Thyroid gland (tissue), 4 donors: Measurements from ENCODE around the gene COL20A1. TPM values are rescaled to one million over a fixed set of nuclear protein-coding genes. Genes with fewer than 3 reads are reported as not detected.

Experiments used
- DNase-seq, 2 donors: peaks; one replicate each; pipeline ENCODE4 v3.0.0-alpha.2; 2019
- H3K27ac ChIP-seq, 3 donors: fragments of 200-600 bp; sonication (generic); 1 replicate in 2 of 3; 2 replicates in 1 of 3; pipeline ENCODE4 v1.5.1; 2016 to 2019; ENCODE audit warnings: mild to moderate bottlenecking in 1 of 3, moderate library complexity in 1 of 3
- H3K27me3 ChIP-seq: fragments of 200-600 bp; sonication (generic); one replicate; pipeline ENCODE4 v1.5.1; 2019
- H3K36me3 ChIP-seq, 2 donors: fragments of 200-600 bp; sonication (generic); one replicate each; pipeline ENCODE4 v1.5.1; 2016 to 2019
- H3K4me1 ChIP-seq, 2 donors: fragments of 200-600 bp; sonication (generic); one replicate each; pipeline ENCODE4 v1.5.1; 2017 to 2019
- H3K4me3 ChIP-seq, 3 donors: fragments of 200-600 bp; sonication (generic); replicated peaks in 1 of 3; 1 replicate in 2 of 3; 2 replicates in 1 of 3; pipeline ENCODE4 v1.5.1; 2016; ENCODE audit warnings: mild to moderate bottlenecking in 1 of 3
- H3K9me3 ChIP-seq: fragments of 200-600 bp; sonication (generic); one replicate; pipeline ENCODE4 v1.5.1; 2017
- POLR2A ChIP-seq, 2 donors: fragments of 450-650 bp; IDR thresholded peaks; one replicate each; pipeline ENCODE4 v1.6.1; 2017; ENCODE audit warnings: antibody characterized with exemption in 2 of 2, mild to moderate bottlenecking in 2 of 2, moderate library complexity in 1 of 2
- WGBS, 2 donors: methylation state at CpG; one replicate each; pipeline ENCODE4 v1.1.5; 2017; 5-methylcytosine and 5-hydroxymethylcytosine counted together
- intact Hi-C: fragments of 100-400 bp; cut with DNase I; formaldehyde crosslinking; loops from one replicate; pipeline ENCODE4 v1.15.1; 2023
- total RNA-seq, 4 donors: library from RNA; depleted of rRNA; stranded (reverse); fragments of >200 nt; gene quantifications; one replicate each; pipeline ENCODE4 v1.2.3, GENCODE V29; 2016
- TF ChIP-seq, protein P1 (sequence below), 6 experiments: fragments of 200-600 bp in 3 of 6; fragments of 450-650 bp in 3 of 6; sonication (generic) in 3 of 6; IDR thresholded peaks; one replicate each; pipeline ENCODE4 v1.5.1; 2016 to 2019; ENCODE audit warnings: antibody characterized with exemption in 6 of 6, mild to moderate bottlenecking in 2 of 6, inconsistent platforms in 1 of 6, moderate library complexity in 1 of 6

COL20A1 gene
- total RNA-seq, 4 donors from 2014 or later, result 0.13 TPM; not detected in 3

DNA sequence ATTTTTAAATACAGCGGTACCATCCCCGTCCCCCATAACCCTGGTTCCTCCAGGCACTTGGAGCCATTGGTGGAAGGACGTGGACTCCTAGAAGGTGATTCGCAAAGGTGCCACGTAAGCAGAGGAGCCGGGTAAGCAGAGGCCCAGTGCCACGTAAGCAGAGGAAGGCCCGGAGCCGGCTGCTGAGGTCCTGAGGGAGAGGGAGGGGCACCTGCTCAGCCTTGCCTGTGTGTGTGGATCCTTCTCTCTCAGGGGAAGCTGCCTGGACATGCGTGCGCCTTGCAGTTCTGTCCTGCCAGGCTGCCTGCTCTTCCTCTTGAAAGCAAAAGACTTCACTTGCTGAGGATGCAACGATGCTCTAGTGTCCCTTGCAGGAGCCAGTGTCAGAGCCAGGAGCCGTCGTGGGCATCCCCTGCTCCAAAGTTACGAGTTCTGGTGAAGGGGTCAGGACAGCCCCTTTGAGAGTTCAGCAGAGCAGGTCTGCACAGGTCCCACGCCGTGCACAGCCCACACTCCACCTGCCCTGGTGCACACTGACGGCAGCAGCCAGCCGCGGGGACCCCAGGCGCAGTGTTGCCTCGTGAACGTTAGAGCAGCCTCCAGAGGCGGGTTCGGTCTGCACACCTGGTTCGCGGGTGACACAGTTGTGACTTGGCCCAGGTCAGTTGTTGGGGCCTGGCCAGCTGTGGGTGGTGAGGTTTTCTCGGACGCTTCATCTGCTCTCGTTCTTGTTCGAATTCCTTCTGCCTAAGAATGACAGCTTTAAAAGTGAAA lies 36.9 kb upstream of the COL20A1 start:
- TF ChIP-seq, protein P1, sequence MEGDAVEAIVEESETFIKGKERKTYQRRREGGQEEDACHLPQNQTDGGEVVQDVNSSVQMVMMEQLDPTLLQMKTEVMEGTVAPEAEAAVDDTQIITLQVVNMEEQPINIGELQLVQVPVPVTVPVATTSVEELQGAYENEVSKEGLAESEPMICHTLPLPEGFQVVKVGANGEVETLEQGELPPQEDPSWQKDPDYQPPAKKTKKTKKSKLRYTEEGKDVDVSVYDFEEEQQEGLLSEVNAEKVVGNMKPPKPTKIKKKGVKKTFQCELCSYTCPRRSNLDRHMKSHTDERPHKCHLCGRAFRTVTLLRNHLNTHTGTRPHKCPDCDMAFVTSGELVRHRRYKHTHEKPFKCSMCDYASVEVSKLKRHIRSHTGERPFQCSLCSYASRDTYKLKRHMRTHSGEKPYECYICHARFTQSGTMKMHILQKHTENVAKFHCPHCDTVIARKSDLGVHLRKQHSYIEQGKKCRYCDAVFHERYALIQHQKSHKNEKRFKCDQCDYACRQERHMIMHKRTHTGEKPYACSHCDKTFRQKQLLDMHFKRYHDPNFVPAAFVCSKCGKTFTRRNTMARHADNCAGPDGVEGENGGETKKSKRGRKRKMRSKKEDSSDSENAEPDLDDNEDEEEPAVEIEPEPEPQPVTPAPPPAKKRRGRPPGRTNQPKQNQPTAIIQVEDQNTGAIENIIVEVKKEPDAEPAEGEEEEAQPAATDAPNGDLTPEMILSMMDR (IDR thresholded peaks at IDR 0.05), result no peak
- Histone ChIP-seq H3K27me3 (peaks cover 7% of the 10 kb centered on the region), H3K9me3 (no peaks in the 10 kb centered on the region)

DNA sequence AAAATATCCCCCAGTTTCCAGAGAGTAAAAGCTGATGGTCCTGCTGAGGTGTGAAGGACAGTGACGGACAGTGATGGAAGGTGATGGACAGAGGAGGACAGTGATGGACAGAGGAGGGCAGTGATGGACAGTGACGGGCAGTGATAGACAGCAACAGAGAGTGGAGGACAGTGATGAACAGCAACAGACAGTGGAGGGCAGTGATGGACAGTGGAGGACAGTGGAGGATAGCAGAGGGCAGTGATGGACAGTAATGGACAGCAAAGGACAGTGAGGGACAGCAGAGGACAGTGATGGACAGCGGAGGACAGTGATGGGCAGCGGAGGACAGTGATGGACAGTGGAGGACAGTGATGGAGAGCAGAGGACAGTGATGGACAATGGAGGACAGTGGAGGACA lies 36.0 kb upstream of the COL20A1 start:
- H3K27me3 ChIP-seq, result peaks cover 7% of the 10 kb centered on the region
- H3K36me3 ChIP-seq, result no peaks in the 10 kb centered on the region
- no peaks in the 10 kb centered on the region for H3K9me3 ChIP-seq
- H3K4me1 ChIP-seq, result peaks cover 14 to 30% of the 10 kb centered on the region in 2 donors
- 93% methylated on average over 4 of the region's 4 CpGs for WGBS, 2 donors
- intact Hi-C loops, result no loop called here
- no peak overlapping the region for H3K4me3 ChIP-seq
- TF ChIP-seq POLR2A (IDR thresholded peaks at IDR 0.05), result no peak
- TF ChIP-seq, protein P1 (IDR thresholded peaks at IDR 0.05), result no peak
- H3K27ac ChIP-seq, result no peak overlapping the region
- no peak for DNase-seq

More for the DNA sequence above, 36.9 kb upstream of the COL20A1 start:
- Histone ChIP-seq H3K36me3 (no peaks in the 10 kb centered on the region), H3K4me3 (no peak overlapping the region), H3K27ac (no peak overlapping the region), H3K4me1 (peaks cover 13 to 21% of the 10 kb centered on the region in 2 donors)
- 66 to 73% methylated on average over 24 to 29 of the region's 31 CpGs for WGBS, 2 donors
- intact Hi-C loops, result no loop called here
- no peak for DNase-seq

DNA sequence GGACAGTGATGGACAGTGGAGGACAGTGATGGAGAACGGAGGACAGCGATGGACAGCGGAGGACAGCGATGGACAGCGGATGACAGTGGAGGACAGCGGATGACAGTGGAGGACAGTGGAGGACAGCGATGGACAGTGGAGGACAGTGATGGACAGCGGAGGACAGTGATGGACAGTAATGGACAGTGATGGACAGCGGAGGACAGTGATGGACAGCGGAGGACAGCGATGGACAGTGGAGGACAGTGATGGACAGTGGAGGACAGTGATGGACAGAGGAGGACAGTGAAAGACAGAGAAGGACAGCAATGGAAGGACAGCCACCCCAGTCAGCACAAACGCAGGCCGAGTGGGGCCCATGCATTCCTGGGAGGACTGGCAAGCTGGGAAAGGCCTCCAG lies 35.4 kb upstream of the COL20A1 start:
- intact Hi-C loops, result no loop called here
- Histone ChIP-seq H3K9me3 (no peaks in the 10 kb centered on the region), H3K4me3 (no peak overlapping the region), H3K27ac (no peak overlapping the region), H3K36me3 (no peaks in the 10 kb centered on the region), H3K4me1 (peaks cover 14 to 32% of the 10 kb centered on the region in 2 donors), H3K27me3 (peaks cover 7% of the 10 kb centered on the region)
- no peak for DNase-seq
- 88 to 90% methylated on average over 13 of the region's 13 CpGs for WGBS, 2 donors
- TF ChIP-seq, protein P1 (IDR thresholded peaks at IDR 0.05), result no peak
- TF ChIP-seq POLR2A (IDR thresholded peaks at IDR 0.05), result no peak

DNA sequence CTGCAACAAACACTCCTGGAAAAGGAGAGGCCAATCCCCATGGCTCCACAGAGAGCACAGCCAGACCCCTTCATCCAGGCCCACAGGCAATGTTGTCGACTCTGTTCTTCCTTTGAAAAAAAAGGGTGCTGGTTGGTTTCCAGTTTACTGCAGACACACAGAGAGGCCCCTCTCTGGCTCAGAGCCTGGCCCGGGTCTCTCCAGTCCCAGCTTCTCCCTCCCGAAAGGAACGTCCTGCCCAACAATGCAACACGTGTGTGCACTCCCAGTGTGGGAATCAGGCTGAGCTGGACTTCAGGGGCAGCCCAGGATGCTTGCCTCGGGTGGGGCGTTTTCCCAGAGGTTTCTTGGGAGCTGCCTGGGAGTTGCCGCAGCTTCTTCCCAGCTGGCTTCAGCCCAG lies 34.2 kb upstream of the COL20A1 start:
- peaks cover 10 to 25% of the 10 kb centered on the region in 2 donors for H3K4me1 ChIP-seq
- peaks cover 7% of the 10 kb centered on the region for H3K27me3 ChIP-seq
- H3K27ac ChIP-seq, result no peak overlapping the region
- 24 to 37% methylated on average over 7 to 8 of the region's 8 CpGs for WGBS, 2 donors
- TF ChIP-seq, protein P1 (IDR thresholded peaks at IDR 0.05), result no peak
- no peak for TF ChIP-seq POLR2A (IDR thresholded peaks at IDR 0.05)
- H3K4me3 ChIP-seq, result no peak overlapping the region
- DNase-seq, result no peak
- no peaks in the 10 kb centered on the region for H3K9me3 ChIP-seq
- no peaks in the 10 kb centered on the region for H3K36me3 ChIP-seq
- intact Hi-C loops, result no loop called here

DNA sequence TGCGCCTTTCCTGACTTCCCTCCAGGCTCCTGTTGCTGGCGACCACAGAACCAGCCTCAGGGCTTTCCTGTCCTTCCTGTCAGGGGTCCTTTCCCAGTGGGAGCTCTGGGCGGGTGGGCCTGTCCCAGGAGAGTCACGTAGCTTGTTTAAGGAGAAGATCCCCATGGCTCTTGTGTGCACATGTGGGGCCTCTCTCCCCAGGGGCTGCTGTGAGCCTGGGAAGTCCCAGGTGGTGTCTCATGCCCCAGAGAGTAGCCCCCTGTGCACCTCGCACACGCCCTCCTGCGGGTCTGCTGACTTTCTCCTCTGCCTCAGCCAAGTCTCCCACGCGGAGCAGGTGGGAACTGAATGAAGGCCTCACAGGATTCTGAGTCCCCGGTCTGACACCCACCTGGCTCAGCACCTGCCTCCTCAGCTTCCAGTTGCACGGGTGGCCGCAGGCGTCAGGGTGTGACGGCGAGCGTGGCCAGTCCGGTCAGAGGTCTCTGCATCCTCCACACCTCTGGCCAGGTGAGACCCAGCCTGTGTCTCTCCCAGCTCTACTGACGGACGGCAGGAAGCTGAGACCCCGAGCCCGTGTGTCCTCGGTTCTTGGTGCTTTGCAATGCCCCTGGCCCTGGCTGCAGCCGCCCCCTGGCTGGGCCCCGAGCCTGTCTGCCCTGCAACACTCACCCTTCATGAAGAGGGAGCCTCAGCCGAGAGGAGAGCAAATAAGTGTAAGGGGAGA lies 33.1 kb upstream of the COL20A1 start:
- Histone ChIP-seq H3K4me3 (no peak overlapping the region), H3K27me3 (no peaks in the 10 kb centered on the region), H3K36me3 (no peaks in the 10 kb centered on the region), H3K9me3 (no peaks in the 10 kb centered on the region), H3K27ac (no peak overlapping the region), H3K4me1 (peaks cover 6 to 25% of the 10 kb centered on the region in 2 donors)
- TF ChIP-seq, protein P1 (IDR thresholded peaks at IDR 0.05), result no peak
- no peak for TF ChIP-seq POLR2A (IDR thresholded peaks at IDR 0.05)
- intact Hi-C loops, result no loop called here
- DNase-seq, result no peak
- WGBS, 2 donors, result 76 to 79% methylated on average over 7 to 24 of the region's 25 CpGs
